ENCODE data around the gene LDLRAD4. TPM values are rescaled to one million over a fixed set of nuclear protein-coding genes. Genes with fewer than 3 reads are reported as not detected.

Gene LDLRAD4
- total and polyA plus RNA-seq, 2 experiments from 2014 or later: 0.73 to 1.9 TPM

DNA sequence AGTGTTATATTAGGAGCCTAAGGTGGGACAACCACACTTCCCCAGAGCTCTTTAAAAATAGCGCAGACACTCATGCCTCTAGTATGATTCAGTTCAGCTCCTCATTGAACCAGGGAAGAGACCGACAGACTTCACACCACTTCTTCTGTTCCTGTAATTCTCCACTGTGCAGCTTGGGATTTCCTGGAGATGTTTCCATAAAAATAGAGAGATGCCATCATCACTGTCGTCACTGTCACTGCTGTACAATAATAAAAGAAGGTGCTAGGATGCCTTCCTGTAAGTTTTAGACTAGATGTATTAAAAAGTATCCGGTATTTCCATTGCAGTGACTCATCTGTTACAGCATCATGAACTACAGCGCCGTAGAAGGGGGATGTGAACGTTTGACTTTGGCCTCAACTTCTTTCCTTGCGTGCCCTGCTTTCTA, 396.9 kb downstream of the LDLRAD4 start:
- TF ChIP-seq CREB1 (CRISPR knock-in tag; IDR thresholded peaks at IDR 0.05; ENCODE audit: low read depth) (no peak), ZNF114 (CRISPR knock-in tag; IDR thresholded peaks at IDR 0.05) (no peak), ZNF331 (CRISPR knock-in tag; IDR thresholded peaks at IDR 0.05; ENCODE audit: low read depth) (no peak), NANOG (IDR thresholded peaks at IDR 0.05; ENCODE audit: borderline replicate concordance) (no peak), EZH2 (IDR thresholded peaks at IDR 0.05; ENCODE audit: low read depth, unreplicated experiment) (no peak), STAT1 (IDR thresholded peaks at IDR 0.05; ENCODE audit: unreplicated experiment) (no peak), EZH2phosphoT487 (IDR thresholded peaks at IDR 0.05; ENCODE audit: unreplicated experiment) (no peak)
- TF ChIP-seq, protein P1, sequence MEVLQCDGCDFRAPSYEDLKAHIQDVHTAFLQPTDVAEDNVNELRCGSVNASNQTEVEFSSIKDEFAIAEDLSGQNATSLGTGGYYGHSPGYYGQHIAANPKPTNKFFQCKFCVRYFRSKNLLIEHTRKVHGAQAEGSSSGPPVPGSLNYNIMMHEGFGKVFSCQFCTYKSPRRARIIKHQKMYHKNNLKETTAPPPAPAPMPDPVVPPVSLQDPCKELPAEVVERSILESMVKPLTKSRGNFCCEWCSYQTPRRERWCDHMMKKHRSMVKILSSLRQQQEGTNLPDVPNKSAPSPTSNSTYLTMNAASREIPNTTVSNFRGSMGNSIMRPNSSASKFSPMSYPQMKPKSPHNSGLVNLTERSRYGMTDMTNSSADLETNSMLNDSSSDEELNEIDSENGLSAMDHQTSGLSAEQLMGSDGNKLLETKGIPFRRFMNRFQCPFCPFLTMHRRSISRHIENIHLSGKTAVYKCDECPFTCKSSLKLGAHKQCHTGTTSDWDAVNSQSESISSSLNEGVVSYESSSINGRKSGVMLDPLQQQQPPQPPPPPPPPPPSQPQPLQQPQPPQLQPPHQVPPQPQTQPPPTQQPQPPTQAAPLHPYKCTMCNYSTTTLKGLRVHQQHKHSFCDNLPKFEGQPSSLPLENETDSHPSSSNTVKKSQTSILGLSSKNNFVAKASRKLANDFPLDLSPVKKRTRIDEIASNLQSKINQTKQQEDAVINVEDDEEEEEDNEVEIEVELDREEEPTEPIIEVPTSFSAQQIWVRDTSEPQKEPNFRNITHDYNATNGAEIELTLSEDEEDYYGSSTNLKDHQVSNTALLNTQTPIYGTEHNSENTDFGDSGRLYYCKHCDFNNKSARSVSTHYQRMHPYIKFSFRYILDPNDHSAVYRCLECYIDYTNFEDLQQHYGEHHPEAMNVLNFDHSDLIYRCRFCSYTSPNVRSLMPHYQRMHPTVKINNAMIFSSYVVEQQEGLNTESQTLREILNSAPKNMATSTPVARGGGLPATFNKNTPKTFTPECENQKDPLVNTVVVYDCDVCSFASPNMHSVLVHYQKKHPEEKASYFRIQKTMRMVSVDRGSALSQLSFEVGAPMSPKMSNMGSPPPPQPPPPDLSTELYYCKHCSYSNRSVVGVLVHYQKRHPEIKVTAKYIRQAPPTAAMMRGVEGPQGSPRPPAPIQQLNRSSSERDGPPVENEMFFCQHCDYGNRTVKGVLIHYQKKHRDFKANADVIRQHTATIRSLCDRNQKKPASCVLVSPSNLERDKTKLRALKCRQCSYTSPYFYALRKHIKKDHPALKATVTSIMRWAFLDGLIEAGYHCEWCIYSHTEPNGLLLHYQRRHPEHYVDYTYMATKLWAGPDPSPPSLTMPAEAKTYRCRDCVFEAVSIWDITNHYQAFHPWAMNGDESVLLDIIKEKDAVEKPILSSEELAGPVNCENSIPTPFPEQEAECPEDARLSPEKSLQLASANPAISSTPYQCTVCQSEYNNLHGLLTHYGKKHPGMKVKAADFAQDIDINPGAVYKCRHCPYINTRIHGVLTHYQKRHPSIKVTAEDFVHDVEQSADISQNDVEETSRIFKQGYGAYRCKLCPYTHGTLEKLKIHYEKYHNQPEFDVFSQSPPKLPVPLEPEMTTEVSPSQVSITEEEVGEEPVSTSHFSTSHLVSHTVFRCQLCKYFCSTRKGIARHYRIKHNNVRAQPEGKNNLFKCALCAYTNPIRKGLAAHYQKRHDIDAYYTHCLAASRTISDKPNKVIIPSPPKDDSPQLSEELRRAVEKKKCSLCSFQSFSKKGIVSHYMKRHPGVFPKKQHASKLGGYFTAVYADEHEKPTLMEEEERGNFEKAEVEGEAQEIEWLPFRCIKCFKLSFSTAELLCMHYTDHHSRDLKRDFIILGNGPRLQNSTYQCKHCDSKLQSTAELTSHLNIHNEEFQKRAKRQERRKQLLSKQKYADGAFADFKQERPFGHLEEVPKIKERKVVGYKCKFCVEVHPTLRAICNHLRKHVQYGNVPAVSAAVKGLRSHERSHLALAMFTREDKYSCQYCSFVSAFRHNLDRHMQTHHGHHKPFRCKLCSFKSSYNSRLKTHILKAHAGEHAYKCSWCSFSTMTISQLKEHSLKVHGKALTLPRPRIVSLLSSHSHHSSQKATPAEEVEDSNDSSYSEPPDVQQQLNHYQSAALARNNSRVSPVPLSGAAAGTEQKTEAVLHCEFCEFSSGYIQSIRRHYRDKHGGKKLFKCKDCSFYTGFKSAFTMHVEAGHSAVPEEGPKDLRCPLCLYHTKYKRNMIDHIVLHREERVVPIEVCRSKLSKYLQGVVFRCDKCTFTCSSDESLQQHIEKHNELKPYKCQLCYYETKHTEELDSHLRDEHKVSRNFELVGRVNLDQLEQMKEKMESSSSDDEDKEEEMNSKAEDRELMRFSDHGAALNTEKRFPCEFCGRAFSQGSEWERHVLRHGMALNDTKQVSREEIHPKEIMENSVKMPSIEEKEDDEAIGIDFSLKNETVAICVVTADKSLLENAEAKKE (CRISPR knock-in tag; IDR thresholded peaks at IDR 0.05): no peak
- TF ChIP-seq, protein P2, sequence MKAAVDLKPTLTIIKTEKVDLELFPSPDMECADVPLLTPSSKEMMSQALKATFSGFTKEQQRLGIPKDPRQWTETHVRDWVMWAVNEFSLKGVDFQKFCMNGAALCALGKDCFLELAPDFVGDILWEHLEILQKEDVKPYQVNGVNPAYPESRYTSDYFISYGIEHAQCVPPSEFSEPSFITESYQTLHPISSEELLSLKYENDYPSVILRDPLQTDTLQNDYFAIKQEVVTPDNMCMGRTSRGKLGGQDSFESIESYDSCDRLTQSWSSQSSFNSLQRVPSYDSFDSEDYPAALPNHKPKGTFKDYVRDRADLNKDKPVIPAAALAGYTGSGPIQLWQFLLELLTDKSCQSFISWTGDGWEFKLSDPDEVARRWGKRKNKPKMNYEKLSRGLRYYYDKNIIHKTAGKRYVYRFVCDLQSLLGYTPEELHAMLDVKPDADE (IDR thresholded peaks at IDR 0.05): no peak
- TF ChIP-seq, protein P3, sequence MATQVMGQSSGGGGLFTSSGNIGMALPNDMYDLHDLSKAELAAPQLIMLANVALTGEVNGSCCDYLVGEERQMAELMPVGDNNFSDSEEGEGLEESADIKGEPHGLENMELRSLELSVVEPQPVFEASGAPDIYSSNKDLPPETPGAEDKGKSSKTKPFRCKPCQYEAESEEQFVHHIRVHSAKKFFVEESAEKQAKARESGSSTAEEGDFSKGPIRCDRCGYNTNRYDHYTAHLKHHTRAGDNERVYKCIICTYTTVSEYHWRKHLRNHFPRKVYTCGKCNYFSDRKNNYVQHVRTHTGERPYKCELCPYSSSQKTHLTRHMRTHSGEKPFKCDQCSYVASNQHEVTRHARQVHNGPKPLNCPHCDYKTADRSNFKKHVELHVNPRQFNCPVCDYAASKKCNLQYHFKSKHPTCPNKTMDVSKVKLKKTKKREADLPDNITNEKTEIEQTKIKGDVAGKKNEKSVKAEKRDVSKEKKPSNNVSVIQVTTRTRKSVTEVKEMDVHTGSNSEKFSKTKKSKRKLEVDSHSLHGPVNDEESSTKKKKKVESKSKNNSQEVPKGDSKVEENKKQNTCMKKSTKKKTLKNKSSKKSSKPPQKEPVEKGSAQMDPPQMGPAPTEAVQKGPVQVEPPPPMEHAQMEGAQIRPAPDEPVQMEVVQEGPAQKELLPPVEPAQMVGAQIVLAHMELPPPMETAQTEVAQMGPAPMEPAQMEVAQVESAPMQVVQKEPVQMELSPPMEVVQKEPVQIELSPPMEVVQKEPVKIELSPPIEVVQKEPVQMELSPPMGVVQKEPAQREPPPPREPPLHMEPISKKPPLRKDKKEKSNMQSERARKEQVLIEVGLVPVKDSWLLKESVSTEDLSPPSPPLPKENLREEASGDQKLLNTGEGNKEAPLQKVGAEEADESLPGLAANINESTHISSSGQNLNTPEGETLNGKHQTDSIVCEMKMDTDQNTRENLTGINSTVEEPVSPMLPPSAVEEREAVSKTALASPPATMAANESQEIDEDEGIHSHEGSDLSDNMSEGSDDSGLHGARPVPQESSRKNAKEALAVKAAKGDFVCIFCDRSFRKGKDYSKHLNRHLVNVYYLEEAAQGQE (IDR thresholded peaks at IDR 0.05; ENCODE audit: unreplicated experiment): no peak
- Histone ChIP-seq H3K4me2 (no peak overlapping the region), H3K9me2 (ENCODE audit: insufficient read depth) (no peaks in the 10 kb centered on the region), H3F3A (replicated peaks; ENCODE audit: low read depth) (no peaks in the 10 kb centered on the region), H3K4me3 (no peak overlapping the region), H3K36me3 (ENCODE audit: insufficient read depth) (no peaks in the 10 kb centered on the region), H3K4me1 (ENCODE audit: insufficient read depth) (peaks cover 11% of the 10 kb centered on the region), H3K79me2 (replicated peaks; ENCODE audit: insufficient read depth) (no peaks in the 10 kb centered on the region), H3K27me3 (ENCODE audit: insufficient read depth) (no peaks in the 10 kb centered on the region; the same call in 1 of the 2 replicates), H4K20me1 (replicated peaks; ENCODE audit: insufficient read depth) (no peaks in the 10 kb centered on the region), H2AFZ (no peak overlapping the region), H3K27ac (ENCODE audit: low read depth) (no peak overlapping the region)
- no peak overlapping the region for H3K4me3 Mint-ChIP-seq
- H3K4me1 Mint-ChIP-seq: peaks cover 21% of the 10 kb centered on the region
- no peaks in the 10 kb centered on the region for H3K9me3 Mint-ChIP-seq
- DNase-seq (ENCODE audit: low spot score) (no peak), ATAC-seq (no peak)
- peaks cover 32% of the 10 kb centered on the region for H3K27me3 Mint-ChIP-seq (ENCODE audit: insufficient read depth, low read depth, poor library complexity)
- no peaks in the 10 kb centered on the region for H3K36me3 Mint-ChIP-seq (ENCODE audit: low read depth)
- H3K27ac Mint-ChIP-seq: no peak overlapping the region

Measured in GM23338 (cell line).